Epithelial cell of proximal tubule (primary cell): ENCODE results near the gene CALML6. TPM values are rescaled to one million over a fixed set of nuclear protein-coding genes. Genes with fewer than 3 reads are reported as not detected.

Source experiments
- DNase-seq: peaks from one replicate; pipeline ENCODE4 v3.0.0-alpha.2; 2011; ENCODE audit warnings: low read depth
- H3K4me3 ChIP-seq: 2 replicates; pipeline ENCODE4 v1.5.1; 2011; ENCODE audit warnings: low read depth, mild to moderate bottlenecking, low read length
- CTCF ChIP-seq: conservative IDR thresholded peaks from 2 replicates; pipeline ENCODE4 v1.5.1; 2012; ENCODE audit warnings: low read depth, mild to moderate bottlenecking, low read length
- total RNA-seq: library from RNA; depleted of rRNA; stranded (reverse); fragments of >200 nt; gene quantifications from 2 replicates; pipeline ENCODE4 v1.2.3, GENCODE V29; 2015

The CALML6 gene
- total RNA-seq, 1 donor from 2014 or later, result not detected

- no peak for DNase-seq
- TF ChIP-seq CTCF, result no peak
- H3K4me3 ChIP-seq, result no peak overlapping the region
Observed at GRCh38 chr1:1947493-1947892, 32.4 kb downstream of the CALML6 start.

DNA sequence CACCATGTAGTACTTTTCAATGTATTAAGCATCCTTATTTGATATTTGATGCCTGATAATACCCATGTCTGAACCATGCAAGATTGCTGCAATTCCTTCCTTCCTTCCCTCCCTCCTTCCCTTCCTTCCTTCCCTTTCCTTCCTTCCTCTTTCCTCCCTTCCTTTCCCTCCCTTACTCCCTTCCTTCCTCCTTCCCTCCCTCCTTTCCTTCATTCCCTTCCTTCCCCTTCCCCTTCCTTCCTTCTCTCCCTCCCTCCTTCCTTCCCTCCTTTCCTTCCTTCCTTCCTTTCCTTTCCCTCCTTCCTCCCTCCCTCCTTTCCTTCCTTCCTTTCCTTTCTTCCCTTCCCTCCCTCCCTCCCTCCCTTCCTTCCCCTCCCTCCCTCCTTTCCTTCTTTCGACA lies 33.7 kb downstream of the CALML6 start:
- H3K4me3 ChIP-seq, result no peak overlapping the region
- DNase-seq, result no peak
- TF ChIP-seq CTCF, result no peak

- no peak for DNase-seq
- TF ChIP-seq CTCF, result no peak
- no peak overlapping the region for H3K4me3 ChIP-seq
Observed at GRCh38 chr1:1950940-1951339, 35.9 kb downstream of the CALML6 start.

DNA sequence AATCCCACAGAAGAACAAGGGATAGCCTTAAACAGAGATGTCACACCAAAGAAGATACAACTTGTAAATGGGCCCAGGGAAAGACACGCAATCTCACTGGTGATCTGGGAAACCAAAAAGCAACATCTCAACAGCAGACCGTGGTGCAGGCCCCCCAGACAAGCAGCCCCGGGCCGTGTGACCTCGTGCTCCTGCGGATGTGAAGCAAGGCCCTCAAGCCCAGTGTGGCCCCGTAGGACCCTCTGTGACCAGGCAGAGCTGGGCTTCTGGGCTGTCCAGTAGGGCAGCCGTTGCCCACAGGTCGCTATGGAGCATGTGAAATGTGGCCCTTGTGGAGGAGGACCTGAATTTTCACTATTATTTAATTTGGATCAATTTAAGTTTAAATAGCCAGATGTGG lies 39.0 kb downstream of the CALML6 start:
- no peak for DNase-seq
- TF ChIP-seq CTCF, result no peak
- no peak overlapping the region for H3K4me3 ChIP-seq

DNA sequence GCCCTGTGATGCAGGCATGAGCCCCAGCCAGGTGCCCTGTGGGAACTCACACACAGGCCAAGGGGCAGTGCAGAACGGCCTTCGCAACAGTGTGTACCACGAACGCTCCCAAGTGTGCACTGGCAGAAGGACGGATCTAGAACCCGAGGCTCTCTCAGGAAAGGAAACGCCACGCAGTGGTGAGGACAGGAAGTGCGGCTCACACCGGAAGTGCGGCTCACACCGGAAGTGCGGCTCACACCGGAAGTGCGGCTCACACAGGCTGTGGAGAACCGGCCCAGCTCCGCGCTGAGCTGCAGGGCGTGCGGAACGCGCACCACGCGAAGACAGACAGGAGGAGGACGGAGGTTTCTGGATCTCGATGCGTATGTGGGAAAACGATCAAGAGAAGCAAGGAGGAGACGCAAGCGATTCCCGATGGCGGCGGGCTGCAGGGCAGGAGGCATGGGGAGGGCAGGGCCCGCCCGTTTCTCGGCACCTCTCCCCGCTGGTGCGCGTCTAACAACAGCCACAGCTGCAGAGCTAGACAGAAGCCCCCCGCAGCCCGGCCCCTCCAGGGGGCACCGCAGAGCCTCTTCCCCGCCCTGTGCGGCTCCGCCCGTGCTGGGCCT lies 39.9 kb downstream of the CALML6 start:
- DNase-seq, result no peak
- TF ChIP-seq CTCF, result peak; percentile 31
- H3K4me3 ChIP-seq, result no peak overlapping the region

DNA sequence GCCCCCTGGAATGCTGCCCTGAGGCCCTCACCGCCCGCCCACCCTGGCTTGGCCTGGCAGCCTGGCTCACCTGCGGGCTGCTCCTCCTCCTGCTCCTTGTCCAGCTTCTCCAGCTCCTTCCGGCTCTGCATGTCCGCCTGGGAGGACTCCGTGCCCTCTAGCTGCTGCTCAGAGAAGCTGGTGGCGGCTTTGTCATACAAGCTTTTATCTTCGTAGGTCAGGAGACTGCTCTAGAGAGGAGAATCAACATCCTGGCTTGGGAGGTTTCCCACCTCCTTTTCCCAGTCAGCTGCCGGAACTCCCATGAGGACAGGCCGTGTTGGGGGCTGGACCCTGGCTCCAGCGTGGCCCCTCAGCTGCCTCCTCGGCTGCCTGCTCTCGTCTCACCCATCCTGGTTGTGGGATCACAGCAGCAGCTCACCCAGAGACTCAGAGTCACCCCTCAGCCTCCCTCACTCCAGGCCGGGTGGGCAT lies 40.6 kb downstream of the CALML6 start:
- no peak for DNase-seq
- TF ChIP-seq CTCF, result no peak
- no peak overlapping the region for H3K4me3 ChIP-seq

GRCh38 chr1:1956101-1956500 lies 41.0 kb downstream of the CALML6 start:
- H3K4me3 ChIP-seq, result no peak overlapping the region
- DNase-seq, result no peak
- no peak for TF ChIP-seq CTCF
